ENCODE measurements around the gene FGF18.

DNA sequence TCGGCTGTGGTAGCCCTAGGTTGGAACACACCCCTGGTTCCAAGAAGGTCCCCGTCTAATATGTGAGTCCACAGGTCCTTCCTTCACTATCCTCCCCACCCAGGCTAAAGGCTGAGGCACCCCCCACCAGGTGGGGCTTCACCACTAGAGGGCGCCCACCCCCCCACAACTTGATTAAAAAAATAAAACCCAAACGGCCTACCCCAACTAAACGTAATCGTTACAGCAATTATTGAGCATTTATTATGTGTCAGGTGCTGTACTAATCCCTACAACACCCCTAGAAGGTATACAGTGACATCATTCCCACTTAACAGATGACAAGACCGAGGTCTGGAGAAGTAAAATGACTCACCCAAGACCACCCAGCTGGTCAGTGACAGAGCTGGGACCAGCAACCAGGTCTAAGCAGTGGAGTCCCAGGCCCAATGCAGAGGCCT, 65.0 kb downstream of the FGF18 start:
- TF ChIP-seq, protein P1, sequence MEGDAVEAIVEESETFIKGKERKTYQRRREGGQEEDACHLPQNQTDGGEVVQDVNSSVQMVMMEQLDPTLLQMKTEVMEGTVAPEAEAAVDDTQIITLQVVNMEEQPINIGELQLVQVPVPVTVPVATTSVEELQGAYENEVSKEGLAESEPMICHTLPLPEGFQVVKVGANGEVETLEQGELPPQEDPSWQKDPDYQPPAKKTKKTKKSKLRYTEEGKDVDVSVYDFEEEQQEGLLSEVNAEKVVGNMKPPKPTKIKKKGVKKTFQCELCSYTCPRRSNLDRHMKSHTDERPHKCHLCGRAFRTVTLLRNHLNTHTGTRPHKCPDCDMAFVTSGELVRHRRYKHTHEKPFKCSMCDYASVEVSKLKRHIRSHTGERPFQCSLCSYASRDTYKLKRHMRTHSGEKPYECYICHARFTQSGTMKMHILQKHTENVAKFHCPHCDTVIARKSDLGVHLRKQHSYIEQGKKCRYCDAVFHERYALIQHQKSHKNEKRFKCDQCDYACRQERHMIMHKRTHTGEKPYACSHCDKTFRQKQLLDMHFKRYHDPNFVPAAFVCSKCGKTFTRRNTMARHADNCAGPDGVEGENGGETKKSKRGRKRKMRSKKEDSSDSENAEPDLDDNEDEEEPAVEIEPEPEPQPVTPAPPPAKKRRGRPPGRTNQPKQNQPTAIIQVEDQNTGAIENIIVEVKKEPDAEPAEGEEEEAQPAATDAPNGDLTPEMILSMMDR (conservative IDR thresholded peaks at IDR 0.05), result peak; percentile 97
- no peak for TF ChIP-seq EZH2 (IDR thresholded peaks at IDR 0.05; ENCODE audit: low read depth)
